NCI-H2107 treated with DMSO at 0.1 percent for 48 hours (cell line): ENCODE measurements around the gene KIAA1210.

ENCODE experiments used
- DNase-seq: peaks from one replicate; lab custom pipeline; 2025; ENCODE audit not compliant: unreplicated experiment; lab: John Stamatoyannopoulos, UW

Gene KIAA1210

DNA sequence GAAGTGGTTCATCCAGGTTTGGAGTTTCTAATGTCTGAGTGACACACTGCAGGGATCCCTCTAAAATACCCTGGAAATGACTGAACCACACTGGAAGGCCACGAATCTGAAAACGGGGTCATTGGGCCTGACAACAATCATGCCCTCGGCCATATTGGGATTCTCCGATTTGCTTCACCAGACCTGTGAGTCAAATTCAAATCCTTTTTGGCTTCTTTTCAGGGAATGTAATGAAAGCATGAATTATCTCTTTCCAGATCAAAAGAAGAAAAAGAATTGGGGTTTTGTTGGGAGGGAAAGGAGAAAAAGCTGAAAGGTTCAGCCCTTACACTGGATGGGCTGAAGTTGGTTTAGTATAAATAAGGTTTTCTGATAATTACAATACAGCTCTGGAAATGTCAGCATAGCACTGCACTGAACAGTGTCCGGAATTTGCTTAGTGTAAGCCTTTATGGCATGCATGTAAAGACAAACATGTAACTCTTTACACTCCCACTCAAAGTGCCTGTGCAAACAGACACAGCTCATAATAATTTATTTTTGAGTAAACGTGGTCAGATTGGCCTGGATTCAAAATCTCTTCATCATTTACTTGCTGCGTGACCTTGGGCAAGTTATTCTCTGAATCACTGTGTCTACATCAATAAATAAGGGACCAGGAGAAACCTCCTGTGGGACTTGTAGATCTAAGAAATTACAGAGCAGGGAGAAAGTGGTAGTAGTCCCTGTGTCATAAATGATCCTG, 33.4 kb downstream of the KIAA1210 start:
- DNase-seq = no peak

DNA sequence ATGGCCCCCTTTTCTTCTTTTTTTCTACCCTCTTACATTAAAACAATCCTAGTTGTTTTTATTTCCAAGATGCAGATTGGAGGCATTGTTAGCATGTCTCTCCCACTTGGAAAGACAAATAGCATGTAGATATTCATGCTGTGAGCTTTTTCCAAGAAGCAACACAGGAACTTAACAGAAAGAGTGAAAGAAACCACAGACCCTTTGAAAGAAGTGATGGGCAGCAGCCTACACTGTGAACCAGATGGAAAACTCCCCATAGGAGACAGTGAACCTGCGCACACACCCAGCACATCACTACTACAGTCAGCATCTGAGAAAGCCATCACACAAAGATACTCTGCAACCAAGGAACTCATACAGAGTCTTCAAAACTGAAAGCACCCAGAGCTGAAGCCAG, 37.0 kb downstream of the KIAA1210 start:
- DNase-seq = no peak

DNA sequence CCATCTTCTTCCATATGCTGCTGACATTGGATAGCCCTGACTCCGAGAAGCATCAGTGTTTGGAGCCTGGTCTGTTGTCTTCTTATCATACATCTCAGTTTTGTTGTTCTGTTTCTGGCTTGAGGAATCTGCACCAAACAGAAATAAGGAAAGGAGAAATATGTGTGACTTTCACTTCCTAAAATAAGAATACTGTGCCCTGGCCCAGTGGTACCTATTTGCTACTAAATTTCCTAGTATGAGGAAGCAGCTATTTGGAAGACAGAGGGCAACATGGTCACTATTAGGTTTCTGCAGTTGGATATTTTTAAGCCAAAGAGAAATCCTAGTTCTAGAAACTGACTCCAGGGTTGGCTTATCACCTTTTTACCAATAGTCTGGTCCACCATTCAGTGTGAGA, 38.0 kb downstream of the KIAA1210 start:
- DNase-seq = no peak

DNA sequence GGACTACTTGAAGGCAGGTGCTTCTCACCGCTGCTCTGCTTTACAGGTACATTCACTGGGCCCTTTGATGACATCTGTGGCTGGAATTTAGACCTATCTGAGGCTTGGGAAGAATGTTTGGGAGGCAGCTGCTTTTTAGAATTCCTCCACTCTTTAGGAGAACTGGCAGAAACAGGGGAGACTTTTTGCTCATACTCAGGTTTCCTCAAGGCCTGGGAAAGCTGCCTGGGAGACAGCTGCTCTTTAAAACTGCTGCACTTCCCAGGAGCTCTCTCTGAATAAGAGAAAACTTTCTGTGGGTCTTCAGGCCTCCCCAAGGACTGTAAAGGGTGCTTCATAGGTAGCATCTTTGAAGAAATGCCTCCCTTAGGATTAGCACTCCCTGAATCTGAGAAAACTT, 40.5 kb downstream of the KIAA1210 start:
- DNase-seq = peak; percentile 65

DNA sequence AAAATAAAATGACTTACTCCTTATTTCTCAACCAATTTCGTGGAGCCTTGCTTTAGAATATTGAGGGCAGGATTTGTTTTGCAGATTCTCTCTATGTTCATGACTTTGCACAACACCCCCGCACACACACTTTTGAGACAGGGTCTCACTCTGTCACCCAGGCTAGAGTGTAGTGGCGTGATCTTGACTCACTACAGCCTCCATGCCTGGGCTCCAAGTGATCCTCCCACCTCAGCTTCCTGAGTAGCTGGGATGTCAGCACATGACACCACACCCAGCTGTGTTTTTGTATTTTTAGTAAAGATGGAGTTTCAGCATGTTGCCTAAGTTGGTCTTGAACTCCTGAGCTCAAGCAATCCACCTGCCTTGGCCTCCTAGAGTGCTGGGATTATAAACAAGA, 42.8 kb downstream of the KIAA1210 start:
- DNase-seq = no peak

DNA sequence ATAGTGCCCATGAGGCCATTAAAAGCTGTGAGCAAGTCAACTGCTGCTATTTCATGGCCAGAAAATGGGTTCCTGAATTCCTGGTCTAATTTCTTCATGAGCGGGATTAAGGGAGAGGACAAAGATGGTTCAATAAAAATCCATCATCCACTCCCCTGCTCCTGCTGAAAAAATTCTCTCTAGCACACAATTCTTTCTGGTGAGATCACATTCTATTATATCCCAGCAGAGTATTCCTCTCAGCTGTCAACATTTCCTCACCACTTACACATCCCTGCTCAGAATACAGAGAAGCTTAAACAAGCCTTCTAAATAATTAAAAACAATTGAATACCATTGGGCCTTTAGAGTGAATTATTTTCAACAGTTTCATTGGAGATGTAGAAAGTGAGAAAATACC, 45.3 kb downstream of the KIAA1210 start:
- no peak for DNase-seq

- DNase-seq = no peak
Observed at GRCh38 chrX:119075270-119076025, 52.2 kb downstream of the KIAA1210 start.

DNA sequence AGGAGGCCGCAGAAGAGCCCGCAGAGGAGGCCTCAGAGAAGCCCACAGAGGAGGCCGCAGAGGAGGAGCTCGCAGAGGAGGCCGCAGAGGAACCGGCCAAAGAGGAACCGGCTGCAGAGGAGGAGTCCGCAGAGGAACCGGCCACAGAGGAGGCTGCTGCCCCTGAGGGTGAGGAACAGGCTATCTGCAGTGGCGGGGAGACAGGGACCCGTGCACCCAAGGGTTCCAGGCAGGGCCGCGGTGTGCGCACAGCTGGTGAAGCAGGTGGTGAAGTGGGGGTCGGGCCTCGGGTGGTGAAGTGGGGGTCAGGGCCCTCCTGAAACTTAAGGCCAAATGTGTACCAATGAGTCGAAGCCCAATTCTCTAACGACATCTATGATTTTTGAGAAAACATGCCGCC, 53.7 kb downstream of the KIAA1210 start:
- no peak for DNase-seq

DNA sequence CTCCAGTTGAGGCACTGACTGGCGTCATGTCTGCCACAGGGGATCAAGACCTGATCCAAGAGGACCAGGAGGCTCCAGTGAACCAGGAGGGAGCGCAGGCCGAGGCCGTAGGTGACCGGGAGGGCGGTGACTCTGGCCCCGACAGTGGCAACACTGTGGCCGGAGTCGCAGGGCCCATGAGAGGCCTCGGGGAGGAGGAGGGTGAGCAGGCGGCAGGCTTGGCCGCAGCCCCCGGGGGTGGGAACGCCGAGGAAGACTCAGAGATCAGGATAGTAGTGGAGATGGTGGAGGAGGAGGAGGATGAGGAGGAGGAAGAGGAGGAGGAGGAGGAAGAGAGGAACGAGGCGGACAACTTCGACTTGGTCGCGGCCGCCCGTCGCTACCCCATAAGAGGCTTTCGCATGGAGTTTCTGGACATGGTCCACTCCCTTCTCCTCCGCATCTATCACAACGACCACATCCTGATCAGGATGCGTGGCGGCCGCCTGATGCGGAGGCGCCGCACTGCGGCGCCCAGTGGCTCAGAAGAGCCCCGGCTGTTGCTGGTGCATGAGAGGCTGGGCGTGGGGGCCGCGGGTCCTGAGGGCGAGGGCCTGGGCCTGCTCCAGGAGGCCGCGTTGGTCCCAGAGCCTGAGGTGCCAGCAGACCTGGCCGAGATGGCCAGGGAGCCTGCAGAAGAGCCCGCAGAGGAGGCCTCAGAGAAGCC, 54.3 kb downstream of the KIAA1210 start:
- no peak for DNase-seq

DNA sequence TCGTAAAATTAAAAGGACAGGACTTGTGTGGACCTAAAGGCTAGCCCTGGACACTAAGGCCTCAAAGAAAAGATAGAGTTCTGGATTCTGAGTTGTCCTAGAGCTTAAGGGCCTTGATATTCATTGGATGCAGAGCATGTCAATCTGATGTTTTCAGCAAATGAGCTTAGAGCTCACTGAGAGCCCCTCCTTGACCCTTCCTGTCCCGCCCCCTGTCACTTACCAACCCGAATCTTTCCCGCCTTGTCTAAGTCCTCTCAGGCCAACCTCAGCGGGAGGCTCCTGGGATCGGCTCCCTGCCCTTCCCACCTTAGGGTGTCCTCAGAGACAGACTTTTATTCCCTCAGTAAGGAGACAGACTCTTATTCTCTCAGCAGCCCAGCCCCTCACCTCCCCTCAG, 54.9 kb downstream of the KIAA1210 start, which contains the start of gene CT47C1:
Gene CT47C1 (plus strand): TSS at position 250 of the 400 bp plus-strand sequence. CDS start 233 bp downstream, outside the sequence.
- no peak for DNase-seq

DNA sequence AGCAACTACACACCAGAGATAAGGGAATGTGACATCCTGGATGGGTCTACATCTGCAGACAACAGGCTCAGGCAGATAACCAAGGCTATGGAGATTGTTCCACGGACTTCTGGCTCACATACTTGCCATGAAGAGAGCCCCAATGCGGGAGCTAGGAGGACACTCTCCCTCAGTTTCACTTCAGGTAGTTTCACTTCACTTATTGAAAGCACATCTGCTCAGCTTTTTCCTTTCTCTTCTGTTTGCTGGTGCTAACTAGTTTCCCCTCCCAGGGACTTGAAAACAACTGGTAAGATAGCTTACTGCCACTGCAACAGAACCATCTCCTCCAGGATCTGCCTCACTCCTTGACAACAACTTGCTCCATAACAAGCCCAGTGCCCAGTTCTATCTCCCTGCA, 56.2 kb downstream of the KIAA1210 start:
- DNase-seq = no peak

- no peak for DNase-seq
Observed at GRCh38 chrX:119069762-119070161, 57.9 kb downstream of the KIAA1210 start.

GRCh38 chrX:119069128-119069527, 58.5 kb downstream of the KIAA1210 start:
- no peak for DNase-seq

GRCh38 chrX:119067023-119067739, 60.4 kb downstream of the KIAA1210 start:
- DNase-seq = peak; percentile 8

- DNase-seq = no peak
Observed at GRCh38 chrX:119063428-119063827, 64.2 kb downstream of the KIAA1210 start.

DNA sequence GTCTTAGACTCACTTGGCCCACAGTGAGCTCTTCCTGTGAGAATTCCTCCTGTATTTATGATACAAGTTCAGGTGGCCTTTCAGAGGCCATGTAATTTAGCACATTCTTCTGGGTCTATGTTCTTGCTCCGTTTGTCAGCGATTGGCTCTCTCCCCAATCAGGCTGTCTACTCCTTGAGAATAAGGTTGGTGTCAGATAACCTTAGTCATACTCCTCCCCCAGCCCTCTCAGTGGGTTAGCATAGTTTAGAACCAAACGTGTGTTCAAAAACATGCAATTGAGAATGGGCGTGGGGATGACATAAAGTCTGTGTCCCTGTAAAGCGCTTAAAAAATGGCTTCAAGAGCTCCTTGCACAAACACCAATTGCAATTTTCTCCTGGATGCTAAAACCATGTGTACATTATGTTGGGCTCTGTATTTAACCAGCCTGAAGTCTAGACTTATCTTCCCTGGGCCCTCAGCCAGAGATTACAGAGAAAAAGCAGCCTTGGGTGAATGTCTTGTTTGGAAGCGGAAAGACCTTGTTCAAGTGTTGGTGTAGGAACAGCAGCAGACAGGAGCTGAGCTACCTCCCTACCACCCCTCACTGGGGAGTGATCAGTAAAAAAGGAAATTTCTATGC, 64.8 kb downstream of the KIAA1210 start:
- peak; percentile 40 for DNase-seq

DNA sequence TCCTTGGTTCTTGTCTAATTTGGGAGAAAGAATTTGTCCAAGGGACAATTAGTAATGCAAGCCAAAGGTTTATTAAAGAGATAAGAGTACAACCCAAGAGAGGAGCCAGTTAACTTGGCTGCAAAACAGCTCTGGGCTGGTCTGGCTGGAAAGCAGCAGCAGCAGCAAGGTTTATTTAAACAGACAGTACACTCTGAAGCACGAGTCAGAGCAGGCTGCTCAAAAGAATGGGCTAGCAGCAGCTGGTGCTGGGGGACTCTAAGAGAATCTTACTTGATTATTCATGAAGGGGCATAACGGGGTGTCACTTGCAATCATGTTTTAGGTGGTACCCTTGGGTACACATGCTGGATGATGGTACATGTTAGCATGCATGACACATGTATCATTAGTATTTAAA, 71.9 kb downstream of the KIAA1210 start:
- DNase-seq = no peak

DNA sequence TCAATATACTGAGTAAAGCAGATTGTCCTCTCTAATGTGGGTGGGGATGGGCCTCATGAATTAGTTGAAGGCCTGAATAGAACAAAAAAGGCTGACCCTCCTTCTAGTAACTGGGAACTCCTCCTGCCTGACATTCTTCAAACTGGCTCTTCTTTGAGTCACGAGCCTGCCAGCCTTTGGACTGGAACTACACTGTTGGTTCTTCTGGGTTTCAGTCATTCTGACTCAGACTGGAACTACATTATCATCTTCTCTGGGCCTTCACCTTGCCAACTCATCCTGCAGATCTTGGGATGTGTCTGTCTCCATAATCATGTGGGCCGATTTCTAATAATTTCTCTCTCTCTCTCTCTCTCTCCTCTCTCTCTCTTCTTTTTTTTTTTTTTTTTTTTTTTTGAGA, 81.7 kb downstream of the KIAA1210 start:
- DNase-seq = no peak

GRCh38 chrX:119042996-119043395, 84.6 kb downstream of the KIAA1210 start:
- DNase-seq = no peak

GRCh38 chrX:119042040-119042439, 85.6 kb downstream of the KIAA1210 start:
- DNase-seq = no peak

- DNase-seq = no peak
Observed at GRCh38 chrX:119041175-119041574, 86.4 kb downstream of the KIAA1210 start.
